ENCODE results near the gene PLRG1.

PLRG1 gene

GRCh38 chr4:154490234-154490582 lies 60.0 kb downstream of the PLRG1 start:
- ChIA-PET CTCF (interaction anchor here (1.3 kb wide), 1 partner anchor 18 kb away, joined by 3 read pairs; no protein-coding TSS in a partner anchor), POLR2A (no interaction called here)

GRCh38 chr4:154489558-154490233 lies 60.5 kb downstream of the PLRG1 start:
- CTCF ChIA-PET, result no interaction called here
- Histone ChIP-seq H3K36me3 (ENCODE audit: control insufficient read depth in 2 of 2, insufficient read depth in 1 of 2, low read length in 2 of 2) (no peaks in the 10 kb centered on the region), H3K4me3 (ENCODE audit: low read depth, low read length) (no peak overlapping the region), H3K27ac (ENCODE audit: extremely low read depth, low read depth, low read length) (no peak overlapping the region), H3K9me3 (ENCODE audit: control insufficient read depth, insufficient read depth, low read depth, low read length) (no peaks in the 10 kb centered on the region), H3K4me1 (ENCODE audit: control insufficient read depth, insufficient read depth, low read length) (no peaks in the 10 kb centered on the region)
- POLR2A ChIA-PET, result no interaction called here
- TF ChIP-seq ZNF792 (tag by site-specific recombination; IDR thresholded peaks at IDR 0.05), result no peak
- no peak for TF ChIP-seq ZNF404 (tag by site-specific recombination; IDR thresholded peaks at IDR 0.05)
- TF ChIP-seq ZNF26 (tag by site-specific recombination; IDR thresholded peaks at IDR 0.05), result no peak
- TF ChIP-seq ZNF830 (tag by site-specific recombination; IDR thresholded peaks at IDR 0.05; ENCODE audit: low read depth), result no peak
- TF ChIP-seq ZNF837 (tag by site-specific recombination; IDR thresholded peaks at IDR 0.05), result no peak
- no peak for TF ChIP-seq SCRT2 (tag by site-specific recombination; IDR thresholded peaks at IDR 0.05)
- TF ChIP-seq ZBTB7A (tag by site-specific recombination; IDR thresholded peaks at IDR 0.05; ENCODE audit: low read depth), result no peak
- no peak for TF ChIP-seq ZNF37A (tag by site-specific recombination; IDR thresholded peaks at IDR 0.05)
- TF ChIP-seq ZNF707 (tag by site-specific recombination; IDR thresholded peaks at IDR 0.05), result no peak

More at GRCh38 chr4:154490234-154490582, 60.0 kb downstream of the PLRG1 start:
- Histone ChIP-seq H3K4me3 (ENCODE audit: low read depth, low read length) (no peak overlapping the region), H3K27ac (ENCODE audit: extremely low read depth, low read depth, low read length) (no peak overlapping the region), H3K36me3 (ENCODE audit: control insufficient read depth in 2 of 2, insufficient read depth in 1 of 2, low read length in 2 of 2) (no peaks in the 10 kb centered on the region), H3K4me1 (ENCODE audit: control insufficient read depth, insufficient read depth, low read length) (no peaks in the 10 kb centered on the region), H3K9me3 (ENCODE audit: control insufficient read depth, insufficient read depth, low read depth, low read length) (no peaks in the 10 kb centered on the region)
- TF ChIP-seq ZNF513 (tag by site-specific recombination; IDR thresholded peaks at IDR 0.05) (no peak), ZNF629 (tag by site-specific recombination; IDR thresholded peaks at IDR 0.05) (no peak), ZNF544 (tag by site-specific recombination; IDR thresholded peaks at IDR 0.05) (no peak), ZBTB49 (tag by site-specific recombination; IDR thresholded peaks at IDR 0.05; ENCODE audit: low read depth) (no peak), ZNF596 (tag by site-specific recombination; IDR thresholded peaks at IDR 0.05) (no peak), ZNF223 (tag by site-specific recombination; IDR thresholded peaks at IDR 0.05) (no peak), KLF9 (tag by site-specific recombination; IDR thresholded peaks at IDR 0.05; ENCODE audit: low read depth) (no peak), ZNF138 (tag by site-specific recombination; IDR thresholded peaks at IDR 0.05; ENCODE audit: borderline replicate concordance) (no peak)

- no peak overlapping the region for H3K27ac ChIP-seq (ENCODE audit: extremely low read depth, low read depth, low read length)
- H3K4me1 ChIP-seq (ENCODE audit: control insufficient read depth, insufficient read depth, low read length), result no peaks in the 10 kb centered on the region
- H3K9me3 ChIP-seq (ENCODE audit: control insufficient read depth, insufficient read depth, low read depth, low read length), result no peaks in the 10 kb centered on the region
- ChIA-PET CTCF (interaction anchor here (1.2 kb wide), 1 partner anchor 19 kb away, joined by 3 read pairs; no protein-coding TSS in a partner anchor), POLR2A (no interaction called here)
- H3K4me3 ChIP-seq (ENCODE audit: low read depth, low read length), result no peak overlapping the region
- H3K36me3 ChIP-seq (ENCODE audit: control insufficient read depth in 2 of 2, insufficient read depth in 1 of 2, low read length in 2 of 2), result no peaks in the 10 kb centered on the region
- TF ChIP-seq ZNF26 (tag by site-specific recombination; IDR thresholded peaks at IDR 0.05), result no peak
- no peak for TF ChIP-seq KLF17 (tag by site-specific recombination; IDR thresholded peaks at IDR 0.05)
- TF ChIP-seq ZNF248 (tag by site-specific recombination; IDR thresholded peaks at IDR 0.05), result no peak
- no peak for TF ChIP-seq EGR2 (tag by site-specific recombination; IDR thresholded peaks at IDR 0.05; ENCODE audit: low read depth)
- no peak for TF ChIP-seq KLF16 (tag by site-specific recombination; IDR thresholded peaks at IDR 0.05)
- no peak for TF ChIP-seq ZNF24 (tag by site-specific recombination; IDR thresholded peaks at IDR 0.05)
- TF ChIP-seq ZBTB21 (tag by site-specific recombination; IDR thresholded peaks at IDR 0.05), result no peak
- TF ChIP-seq ZNF202 (tag by site-specific recombination; IDR thresholded peaks at IDR 0.05; ENCODE audit: borderline replicate concordance), result no peak
- no peak for TF ChIP-seq ZNF266 (tag by site-specific recombination; IDR thresholded peaks at IDR 0.05; ENCODE audit: low read depth)
These were observed 63.1 kb downstream of the PLRG1 start for GRCh38 chr4:154487145-154487544.
